GM21515 (cell line): ENCODE data around the gene DOCK2.
"Not testable (repeated sequence)": the region's sequence is repeated elsewhere in the genome, so short reads cannot be mapped to it uniquely, and the experiment has no call there.

Source experiments
- ATAC-seq: cut with Tn5 transposase; IDR thresholded peaks from one replicate; pipeline ENCODE4 v1.9.1; 2021; ENCODE audit not compliant: unreplicated experiment

Gene DOCK2

GRCh38 chr5:169753795-169754194 is 116.7 kb downstream of the DOCK2 start:
- no peak for ATAC-seq

- ATAC-seq: no peak
Observed at GRCh38 chr5:169754737-169755136, 117.7 kb downstream of the DOCK2 start.

- ATAC-seq: no peak
Observed at GRCh38 chr5:169756071-169756765, 119.1 kb downstream of the DOCK2 start.

- no peak for ATAC-seq
Observed at GRCh38 chr5:169757016-169757415, 119.9 kb downstream of the DOCK2 start.

GRCh38 chr5:169758886-169759285 is 121.8 kb downstream of the DOCK2 start:
- no peak for ATAC-seq

- no peak for ATAC-seq
Observed at GRCh38 chr5:169760229-169760628, 123.2 kb downstream of the DOCK2 start.

GRCh38 chr5:169762338-169763095 is 125.4 kb downstream of the DOCK2 start:
- ATAC-seq: no peak

GRCh38 chr5:169763376-169764017 is 126.4 kb downstream of the DOCK2 start:
- peak; percentile 73 for ATAC-seq

- no peak for ATAC-seq
Observed at GRCh38 chr5:169764018-169764378, 126.9 kb downstream of the DOCK2 start.

GRCh38 chr5:169765176-169765996 is 128.3 kb downstream of the DOCK2 start:
- no peak for ATAC-seq

GRCh38 chr5:169766943-169767342 is 129.9 kb downstream of the DOCK2 start:
- ATAC-seq: not testable (repeated sequence)

- no peak for ATAC-seq
Observed at GRCh38 chr5:169767938-169768337, 130.9 kb downstream of the DOCK2 start.

- no peak for ATAC-seq
Observed at GRCh38 chr5:169768416-169768815, 131.3 kb downstream of the DOCK2 start.

- no peak for ATAC-seq
Observed at GRCh38 chr5:169770109-169770508, 133.0 kb downstream of the DOCK2 start.

GRCh38 chr5:169772256-169772655 is 135.2 kb downstream of the DOCK2 start:
- ATAC-seq: no peak

GRCh38 chr5:169772688-169773087 is 135.6 kb downstream of the DOCK2 start:
- ATAC-seq: no peak

GRCh38 chr5:169777159-169777558 is 140.1 kb downstream of the DOCK2 start:
- no peak for ATAC-seq

GRCh38 chr5:169778622-169779596 is 141.8 kb downstream of the DOCK2 start:
- ATAC-seq: peak; percentile 94

- ATAC-seq: no peak
Observed at GRCh38 chr5:169781420-169782345, 144.6 kb downstream of the DOCK2 start.
